ENCODE results near the gene LTF. TPM values are rescaled to one million over a fixed set of nuclear protein-coding genes. Genes with fewer than 3 reads are reported as not detected.

Gene LTF
- not detected for total RNA-seq

GRCh38 chr3:46464326-46465195, at the start of gene LTF:
Gene LTF, minus strand, starts transcription at chr3:46464905. Its CDS starts 38 bp downstream, at chr3:46464867.
- peaks cover 44% of the 10 kb centered on the region for H3K27me3 Mint-ChIP-seq (ENCODE audit: low read depth)
- H3K4me3 Mint-ChIP-seq: no peak within 1 kb of the TSS
- DNase-seq (no peak), ATAC-seq (no peak)
- no peaks in the 10 kb centered on the region for H3K36me3 Mint-ChIP-seq (ENCODE audit: insufficient read depth)
- H3K4me1 Mint-ChIP-seq (ENCODE audit: low read depth): no peaks in the 10 kb centered on the region
- no peaks in the 10 kb centered on the region for H3K9me3 Mint-ChIP-seq

GRCh38 chr3:46512191-46512749, 47.6 kb upstream of the LTF start:
- ATAC-seq (no peak), DNase-seq (no peak)
- Mint-ChIP-seq H3K36me3 (ENCODE audit: insufficient read depth) (no peaks in the 10 kb centered on the region), H3K27me3 (ENCODE audit: low read depth) (no peaks in the 10 kb centered on the region), H3K4me1 (ENCODE audit: low read depth) (no peaks in the 10 kb centered on the region), H3K9me3 (no peaks in the 10 kb centered on the region), H3K4me3 (no peak overlapping the region)

GRCh38 chr3:46509661-46510187, 45.0 kb upstream of the LTF start:
- Mint-ChIP-seq H3K4me3 (no peak overlapping the region), H3K36me3 (ENCODE audit: insufficient read depth) (no peaks in the 10 kb centered on the region), H3K4me1 (ENCODE audit: low read depth) (peaks cover 7% of the 10 kb centered on the region), H3K27me3 (ENCODE audit: low read depth) (no peaks in the 10 kb centered on the region), H3K9me3 (no peaks in the 10 kb centered on the region)
- DNase-seq (no peak), ATAC-seq (no peak)

- ATAC-seq (no peak), DNase-seq (no peak)
- Mint-ChIP-seq H3K4me3 (no peak overlapping the region), H3K36me3 (ENCODE audit: insufficient read depth) (no peaks in the 10 kb centered on the region), H3K9me3 (no peaks in the 10 kb centered on the region), H3K27me3 (ENCODE audit: low read depth) (no peaks in the 10 kb centered on the region), H3K4me1 (ENCODE audit: low read depth) (peaks cover 11% of the 10 kb centered on the region)
Observed at GRCh38 chr3:46508850-46509591, 44.3 kb upstream of the LTF start.

GRCh38 chr3:46506526-46506925, 41.8 kb upstream of the LTF start:
- Mint-ChIP-seq H3K27me3 (ENCODE audit: low read depth) (no peaks in the 10 kb centered on the region), H3K4me3 (no peak overlapping the region), H3K36me3 (ENCODE audit: insufficient read depth) (no peaks in the 10 kb centered on the region), H3K4me1 (ENCODE audit: low read depth) (peaks cover 15% of the 10 kb centered on the region), H3K9me3 (no peaks in the 10 kb centered on the region)
- DNase-seq: no peak
- no peak for ATAC-seq

GRCh38 chr3:46505953-46506352, 41.2 kb upstream of the LTF start:
- DNase-seq (no peak), ATAC-seq (no peak)
- Mint-ChIP-seq H3K36me3 (ENCODE audit: insufficient read depth) (no peaks in the 10 kb centered on the region), H3K27me3 (ENCODE audit: low read depth) (no peaks in the 10 kb centered on the region), H3K4me1 (ENCODE audit: low read depth) (peaks cover 17% of the 10 kb centered on the region), H3K4me3 (no peak overlapping the region), H3K9me3 (no peaks in the 10 kb centered on the region)

GRCh38 chr3:46504789-46505188, 40.1 kb upstream of the LTF start:
- DNase-seq: peak; percentile 29
- Mint-ChIP-seq H3K27me3 (ENCODE audit: low read depth) (no peaks in the 10 kb centered on the region), H3K9me3 (no peaks in the 10 kb centered on the region), H3K4me3 (no peak overlapping the region), H3K36me3 (ENCODE audit: insufficient read depth) (no peaks in the 10 kb centered on the region), H3K4me1 (ENCODE audit: low read depth) (peaks cover 19% of the 10 kb centered on the region)
- peak; percentile 77 to 83 for ATAC-seq

- H3K4me3 Mint-ChIP-seq: no peak overlapping the region
- H3K27me3 Mint-ChIP-seq (ENCODE audit: low read depth): no peaks in the 10 kb centered on the region
- H3K36me3 Mint-ChIP-seq (ENCODE audit: insufficient read depth): no peaks in the 10 kb centered on the region
- H3K9me3 Mint-ChIP-seq: no peaks in the 10 kb centered on the region
- peaks cover 19% of the 10 kb centered on the region for H3K4me1 Mint-ChIP-seq (ENCODE audit: low read depth)
- DNase-seq (no peak), ATAC-seq (no peak)
Observed at GRCh38 chr3:46503200-46503874, 38.6 kb upstream of the LTF start.

GRCh38 chr3:46501702-46502101, 37.0 kb upstream of the LTF start:
- ATAC-seq (no peak), DNase-seq (no peak)
- Mint-ChIP-seq H3K4me3 (no peak overlapping the region), H3K4me1 (ENCODE audit: low read depth) (peaks cover 24% of the 10 kb centered on the region), H3K27me3 (ENCODE audit: low read depth) (no peaks in the 10 kb centered on the region), H3K36me3 (ENCODE audit: insufficient read depth) (no peaks in the 10 kb centered on the region), H3K9me3 (no peaks in the 10 kb centered on the region)

GRCh38 chr3:46500656-46501635, 36.2 kb upstream of the LTF start:
- no peaks in the 10 kb centered on the region for H3K36me3 Mint-ChIP-seq (ENCODE audit: insufficient read depth)

GRCh38 chr3:46498916-46499519, 34.3 kb upstream of the LTF start:
- no peak overlapping the region for H3K4me3 Mint-ChIP-seq
- no peak for ATAC-seq
- no peaks in the 10 kb centered on the region for H3K9me3 Mint-ChIP-seq
- DNase-seq: no peak
- H3K4me1 Mint-ChIP-seq (ENCODE audit: low read depth): peaks cover 13% of the 10 kb centered on the region
- H3K27me3 Mint-ChIP-seq (ENCODE audit: low read depth): no peaks in the 10 kb centered on the region
- H3K36me3 Mint-ChIP-seq (ENCODE audit: insufficient read depth): no peaks in the 10 kb centered on the region

More at GRCh38 chr3:46500656-46501635, 36.2 kb upstream of the LTF start:
- Mint-ChIP-seq H3K9me3 (no peaks in the 10 kb centered on the region), H3K27me3 (ENCODE audit: low read depth) (no peaks in the 10 kb centered on the region), H3K4me1 (ENCODE audit: low read depth) (peaks cover 24% of the 10 kb centered on the region), H3K4me3 (no peak overlapping the region)
- no peak for DNase-seq
- no peak for ATAC-seq

- ATAC-seq (no peak), DNase-seq (no peak)
- Mint-ChIP-seq H3K27me3 (ENCODE audit: low read depth) (no peaks in the 10 kb centered on the region), H3K36me3 (ENCODE audit: insufficient read depth) (no peaks in the 10 kb centered on the region), H3K4me3 (no peak within 1 kb of the TSS), H3K4me1 (ENCODE audit: low read depth) (peaks cover 9% of the 10 kb centered on the region), H3K9me3 (no peaks in the 10 kb centered on the region)
Observed at GRCh38 chr3:46497556-46498265, 33.0 kb upstream of the LTF start, which contains the start of gene RTP3. Gene RTP3, plus strand, starts transcription at chr3:46497976. Its CDS starts 87 bp downstream, at chr3:46498063.

Data from activated T-cell treated with anti-CD3 and anti-CD28 coated beads, Interleukin-2, amount 50 U/mL, for 4 hours (primary cell).